ENCODE measurements around the gene SERINC5. TPM values are rescaled to one million over a fixed set of nuclear protein-coding genes. Genes with fewer than 3 reads are reported as not detected.

SERINC5 gene
- total and polyA plus RNA-seq, 2 donors (not counting 3 experiments of a cell fraction or from before 2014, with no cell fraction given), result 3.2 to 10.1 TPM

GRCh38 chr5:80141681-80142080 lies 114.2 kb downstream of the SERINC5 start:
- no peak for TF ChIP-seq MYC (IDR thresholded peaks at IDR 0.05; ENCODE audit: low read depth, low read length)
- TF ChIP-seq FOS (IDR thresholded peaks at IDR 0.05; ENCODE audit: borderline replicate concordance, insufficient read depth, low read length), result no peak
- no peak for TF ChIP-seq MAX (IDR thresholded peaks at IDR 0.05; ENCODE audit: insufficient read depth, insufficient read length)
- TF ChIP-seq JUN (IDR thresholded peaks at IDR 0.05; ENCODE audit: borderline replicate concordance, insufficient read depth, insufficient read length, low read depth), result no peak
- no peak for TF ChIP-seq EZH2 (IDR thresholded peaks at IDR 0.05; ENCODE audit: borderline replicate concordance, low read depth, low read length, severe bottlenecking)
- TF ChIP-seq GATA2 (IDR thresholded peaks at IDR 0.05; ENCODE audit: insufficient read depth, insufficient read length, low read depth, low read length), result no peak
- no peak for TF ChIP-seq CTCF (IDR thresholded peaks at IDR 0.05; ENCODE audit: extremely low read depth in 1 of 2, insufficient read depth in 1 of 2, low read depth in 1 of 2, low read length in 2 of 2)
- no peak for TF ChIP-seq POLR2A (IDR thresholded peaks at IDR 0.05; ENCODE audit: low read depth, low read length)
- no peak for TF ChIP-seq POLR2AphosphoS5 (IDR thresholded peaks at IDR 0.05; ENCODE audit: insufficient read depth, low read depth, low read length)
- Histone ChIP-seq H4K20me1 (replicated peaks; ENCODE audit: control insufficient read depth, extremely low read depth, insufficient read depth, low read length) (no peaks in the 10 kb centered on the region), H3K27me3 (ENCODE audit: control insufficient read depth in 2 of 2, insufficient read depth in 2 of 2, low read length in 2 of 2) (no peaks in the 10 kb centered on the region), H3K27ac (ENCODE audit: insufficient read depth, low read depth, low read length) (no peak overlapping the region), H3K79me2 (ENCODE audit: control insufficient read depth, insufficient read depth, low read length) (no peaks in the 10 kb centered on the region), H3K9ac (replicated peaks; ENCODE audit: extremely low read depth, insufficient read depth, low read length) (no peak overlapping the region), H3K4me2 (ENCODE audit: insufficient read depth, low read length) (no peak overlapping the region), H3K4me3 (replicated peaks in 1 of 3; ENCODE audit: insufficient read depth in 1 of 3, low read depth in 1 of 3, low read length in 3 of 3) (no peak overlapping the region), H3K9me1 (replicated peaks; ENCODE audit: control insufficient read depth, extremely low read depth, insufficient read depth, low read length) (no peaks in the 10 kb centered on the region), H3K36me3 (ENCODE audit: control insufficient read depth in 2 of 2, extremely low read depth in 1 of 2, insufficient read depth in 2 of 2, low read length in 2 of 2) (no peaks in the 10 kb centered on the region), H3K4me1 (ENCODE audit: control insufficient read depth, extremely low read depth, insufficient read depth, low read length) (no peaks in the 10 kb centered on the region), H2AFZ (ENCODE audit: low read depth, low read length) (no peak overlapping the region), H3K9me3 (replicated peaks; ENCODE audit: control insufficient read depth, insufficient read depth, low read length) (no peaks in the 10 kb centered on the region)
- no TSS peak for BruUV-seq (replicated peaks)
- no peak for DNase-seq (ENCODE audit: low read depth, low spot score)
- dilution Hi-C loops (cut with MboI; ENCODE audit: extremely low pct_ligation_motif_present, low sequenced_read_pairs), result no loop called here
- ChIA-PET POLR2A (no interaction called here), CTCF (interaction anchor here (0.7 kb wide), 1 partner anchor 32 kb away, joined by 3 read pairs; no protein-coding TSS in a partner anchor)
- FAIRE-seq, result no peak
- intact Hi-C loops (cut with micrococcal nuclease), result no loop called here

Measured in endothelial cell of umbilical vein (primary cell).